Endothelial cell of umbilical vein (primary cell): ENCODE results near the gene CILP2. TPM values are rescaled to one million over a fixed set of nuclear protein-coding genes. Genes with fewer than 3 reads are reported as not detected.

ENCODE experiments used
- BruUV-seq: library from RNA; stranded (reverse); fragments of 400-500 nt; replicated peaks from 2 replicates; lab custom pipeline; 2021; lab: Mats Ljungman, UMichigan
- CTCF ChIA-PET: fragments of 300-600, 350-600 bp; sonication (Branson Sonifier 250); formaldehyde crosslinking; loops from one replicate; lab custom pipeline; 2021; ENCODE audit warnings: antibody characterized with exemption, inconsistent platforms; lab: Charles Lee
- POLR2A ChIA-PET: fragments of 300-600, 350-600 bp; sonication (Branson Sonifier 250); formaldehyde crosslinking; loops from one replicate; lab custom pipeline; 2021; ENCODE audit warnings: antibody characterized with exemption, inconsistent platforms; lab: Charles Lee
- DNase-seq: peaks from one replicate; pipeline ENCODE4 v3.0.0-alpha.2; 2011; ENCODE audit warnings: low read depth, low spot score
- FAIRE-seq: peaks from 2 replicates; lab custom pipeline; 2011; peaks lifted over from hg19 to GRCh38; lab: Jason Lieb, UNC
- H2AFZ ChIP-seq: 2 replicates; pipeline ENCODE4 v1.6.0; 2012; ENCODE audit warnings: low read depth, low read length, control low read depth, inconsistent platforms
- H3K27ac ChIP-seq: 2 replicates; pipeline ENCODE4 v1.5.1; 2011; ENCODE audit warnings: low read depth, mild to moderate bottlenecking, control low read depth, low read length, moderate library complexity; ENCODE audit not compliant: insufficient read depth
- H3K27me3 ChIP-seq, 2 experiments: 2 replicates each; pipeline versions ENCODE4 v1.6.0 to v1.6.1; 2011; ENCODE audit warnings: low read length in 2 of 2, mixed read lengths in 1 of 2; ENCODE audit not compliant: control insufficient read depth in 2 of 2, insufficient read depth in 2 of 2
- H3K36me3 ChIP-seq, 2 experiments: 2 replicates in 1 of 2; 3 replicates in 1 of 2; pipeline ENCODE4 v1.5.1; 2011; ENCODE audit warnings: low read length in 2 of 2, mild to moderate bottlenecking in 1 of 2, moderate library complexity in 1 of 2; ENCODE audit not compliant: control insufficient read depth in 2 of 2, insufficient read depth in 2 of 2; ENCODE audit errors: extremely low read depth in 1 of 2
- H3K4me1 ChIP-seq: 3 replicates; pipeline ENCODE4 v1.5.1; 2011; ENCODE audit warnings: mild to moderate bottlenecking, low read length; ENCODE audit not compliant: control insufficient read depth, insufficient read depth; ENCODE audit errors: extremely low read depth
- H3K4me2 ChIP-seq: 2 replicates; pipeline ENCODE4 v1.6.1; 2011; ENCODE audit warnings: low read length, control low read depth, mixed read lengths; ENCODE audit not compliant: insufficient read depth
- H3K4me3 ChIP-seq, 3 experiments: fragments of 200-600 bp in 1 of 3; sonication (generic), shearing (Covaris generic) in 1 of 3; replicated peaks in 1 of 3; 2 replicates each; pipeline ENCODE4 v1.5.1; 2011 to 2016; ENCODE audit warnings: control low read depth in 3 of 3, low read length in 3 of 3, mild to moderate bottlenecking in 2 of 3, inconsistent platforms in 1 of 3, low read depth in 1 of 3, moderate library complexity in 1 of 3; ENCODE audit not compliant: insufficient read depth in 1 of 3
- H3K79me2 ChIP-seq: 2 replicates; pipeline ENCODE4 v1.6.0; 2012; ENCODE audit warnings: low read length, inconsistent platforms; ENCODE audit not compliant: control insufficient read depth, insufficient read depth
- H3K9ac ChIP-seq: replicated peaks from 2 replicates; pipeline ENCODE3; 2011; ENCODE audit warnings: low read length, control low read depth; ENCODE audit not compliant: insufficient read depth; ENCODE audit errors: extremely low read depth
- H3K9me1 ChIP-seq: replicated peaks from 3 replicates; pipeline ENCODE4 v1.6.0; 2011; ENCODE audit warnings: mild to moderate bottlenecking, low read length; ENCODE audit not compliant: control insufficient read depth, insufficient read depth; ENCODE audit errors: extremely low read depth
- H3K9me3 ChIP-seq: replicated peaks from 2 replicates; pipeline ENCODE4 v1.5.1; 2012; ENCODE audit warnings: low read length, inconsistent platforms; ENCODE audit not compliant: control insufficient read depth, insufficient read depth
- H4K20me1 ChIP-seq: replicated peaks from 2 replicates; pipeline ENCODE3; 2011; ENCODE audit warnings: mild to moderate bottlenecking, low read length; ENCODE audit not compliant: control insufficient read depth, insufficient read depth; ENCODE audit errors: extremely low read depth
- CTCF ChIP-seq, 2 donors: IDR thresholded peaks; 1 replicate in 1 of 2; 2 replicates in 1 of 2; pipeline ENCODE4 v1.5.1; 2011; ENCODE audit warnings: low read length in 2 of 2, mild to moderate bottlenecking in 2 of 2, moderate library complexity in 2 of 2, control low read depth in 1 of 2, inconsistent platforms in 1 of 2, low read depth in 1 of 2; ENCODE audit not compliant: insufficient read depth in 1 of 2; ENCODE audit errors: extremely low read depth in 1 of 2
- EZH2 ChIP-seq: IDR thresholded peaks from 2 replicates; pipeline ENCODE4 v1.6.1; 2012; ENCODE audit warnings: borderline replicate concordance, low read depth, mild to moderate bottlenecking, moderate library complexity, low read length, inconsistent platforms; ENCODE audit not compliant: severe bottlenecking
- FOS ChIP-seq: IDR thresholded peaks from 2 replicates; pipeline ENCODE4 v1.6.1; 2011; ENCODE audit warnings: mild to moderate bottlenecking, low read length, moderate library complexity, borderline replicate concordance; ENCODE audit not compliant: insufficient read depth
- GATA2 ChIP-seq: IDR thresholded peaks from 2 replicates; pipeline ENCODE4 v1.7.0; 2011; ENCODE audit warnings: low read depth, mild to moderate bottlenecking, moderate library complexity, mixed read lengths, low read length; ENCODE audit not compliant: insufficient read length, insufficient read depth
- JUN ChIP-seq: IDR thresholded peaks from 2 replicates; pipeline ENCODE4 v1.6.1; 2011; ENCODE audit warnings: borderline replicate concordance, low read depth; ENCODE audit not compliant: insufficient read length, insufficient read depth
- MAX ChIP-seq: IDR thresholded peaks from 2 replicates; pipeline ENCODE4 v1.6.1; 2011; ENCODE audit not compliant: insufficient read depth, insufficient read length
- MYC ChIP-seq: IDR thresholded peaks from one replicate; pipeline ENCODE4 v1.6.1; 2011; ENCODE audit warnings: mild to moderate bottlenecking, low read depth, low read length
- POLR2A ChIP-seq: IDR thresholded peaks from 2 replicates; pipeline ENCODE4 v1.6.1; 2012; ENCODE audit warnings: low read depth, mild to moderate bottlenecking, control low read depth, low read length
- POLR2AphosphoS5 ChIP-seq: IDR thresholded peaks from 2 replicates; pipeline ENCODE4 v1.6.1; 2012; ENCODE audit warnings: low read depth, mild to moderate bottlenecking, control low read depth, low read length, moderate library complexity; ENCODE audit not compliant: insufficient read depth
- dilution Hi-C: fragments of 300-500 bp; cut with MboI; formaldehyde crosslinking; loops from one replicate; pipeline ENCODE4 v1.15.0; 2019; ENCODE audit warnings: low sequenced_read_pairs; ENCODE audit not compliant: extremely low pct_ligation_motif_present
- intact Hi-C: fragments of 100-400 bp; cut with micrococcal nuclease; formaldehyde crosslinking; loops from one replicate; pipeline ENCODE4 v1.10.0; 2022
- polyA plus RNA-seq, 4 experiments: library from polyadenylated mRNA; depleted of rRNA in 3 of 4; stranded (reverse) in 3 of 4; unstranded in 1 of 4; fragments of >200 nt; gene quantifications; 2 replicates each; pipeline versions ENCODE4 v1.2.1 to v1.2.3, GENCODE V29; 2011 to 2012; ENCODE audit warnings: missing spikeins in 1 of 4
- total RNA-seq: library from RNA; stranded (reverse); gene quantifications from 2 replicates; pipeline ENCODE4 v1.2.3, GENCODE V29; 2021

Gene CILP2
- total and polyA plus RNA-seq, 2 donors (not counting 3 experiments of a cell fraction or from before 2014, with no cell fraction given), result 0.01 TPM; not detected in 1

- Histone ChIP-seq H3K4me3 (no peak overlapping the region), H2AFZ (no peak overlapping the region), H3K9ac (no peak overlapping the region), H3K9me3 (no peaks in the 10 kb centered on the region), H3K27ac (no peak overlapping the region), H3K79me2 (peaks cover 26% of the 10 kb centered on the region), H4K20me1 (no peaks in the 10 kb centered on the region), H3K4me1 (peaks cover 11% of the 10 kb centered on the region), H3K4me2 (no peak overlapping the region), H3K27me3 (no peaks in the 10 kb centered on the region), H3K9me1 (no peaks in the 10 kb centered on the region), H3K36me3 (peaks cover 3 to 4% of the 10 kb centered on the region in 2 experiments)
- TF ChIP-seq EZH2, result no peak
- no peak for TF ChIP-seq GATA2
- no peak for TF ChIP-seq FOS
- TF ChIP-seq MYC, result no peak
- TF ChIP-seq POLR2AphosphoS5, result no peak
- TF ChIP-seq POLR2A, result no peak
- TF ChIP-seq CTCF (IDR thresholded peaks at IDR 0.05; ENCODE audit: extremely low read depth in 1 of 2, insufficient read depth in 1 of 2, low read depth in 1 of 2, low read length in 2 of 2), result no peak
- TF ChIP-seq MAX, result no peak
- TF ChIP-seq JUN, result no peak
- intact Hi-C loops, result no loop called here
- no peak for DNase-seq
- no peak for FAIRE-seq
- CTCF ChIA-PET, result no interaction called here
- no TSS peak for BruUV-seq
- POLR2A ChIA-PET, result no interaction called here
- dilution Hi-C loops, result no loop called here
Observed at GRCh38 chr19:19517235-19517619, 20.8 kb upstream of the CILP2 start.
